MCF 10A (cell line): ENCODE results near the gene AK9. TPM values are rescaled to one million over a fixed set of nuclear protein-coding genes. Genes with fewer than 3 reads are reported as not detected.

Experiments
- BruUV-seq: library from RNA; stranded (reverse); fragments of 400-500 nt; replicated peaks from 2 replicates; lab custom pipeline; 2021; lab: Mats Ljungman, UMichigan
- CTCF ChIA-PET: fragments of 300-600 bp; sonication (Branson Sonifier 250); formaldehyde crosslinking; extraction: SDS; loops from one replicate; lab custom pipeline; 2021; ENCODE audit warnings: antibody characterized with exemption, inconsistent platforms; lab: Yijun Ruan, JAX
- POLR2A ChIA-PET: fragments of 300-600, 350-650 bp; sonication (Branson Sonifier 250); formaldehyde crosslinking; extraction: SDS; loops from one replicate; lab custom pipeline; 2020; ENCODE audit warnings: antibody characterized with exemption, inconsistent platforms; lab: Yijun Ruan, JAX
- DNase-seq: peaks from one replicate; pipeline ENCODE4 v3.0.0-alpha.2; 2018; ENCODE audit not compliant: unreplicated experiment
- H3K27ac Mint-ChIP-seq: one replicate; pipeline ENCODE4 v1.8.0; 2022; ENCODE audit warnings: mild to moderate bottlenecking, low read depth, mixed read lengths; ENCODE audit not compliant: unreplicated experiment
- H3K27me3 Mint-ChIP-seq: one replicate; pipeline ENCODE4 v1.8.0; 2022; ENCODE audit warnings: mixed read lengths; ENCODE audit not compliant: insufficient read depth, unreplicated experiment
- H3K36me3 Mint-ChIP-seq: one replicate; pipeline ENCODE4 v1.8.0; 2022; ENCODE audit warnings: mild to moderate bottlenecking, moderate library complexity, mixed read lengths; ENCODE audit not compliant: insufficient read depth, unreplicated experiment
- H3K4me1 Mint-ChIP-seq: one replicate; pipeline ENCODE4 v1.8.0; 2022; ENCODE audit warnings: mixed read lengths; ENCODE audit not compliant: insufficient read depth, unreplicated experiment
- H3K4me3 Mint-ChIP-seq: one replicate; pipeline ENCODE4 v1.8.0; 2022; ENCODE audit warnings: mild to moderate bottlenecking, moderate library complexity, mixed read lengths; ENCODE audit not compliant: unreplicated experiment
- H3K9me3 Mint-ChIP-seq: one replicate; pipeline ENCODE4 v1.8.0; 2022; ENCODE audit warnings: mixed read lengths; ENCODE audit not compliant: unreplicated experiment
- intact Hi-C: fragments of 100-400 bp; cut with micrococcal nuclease; formaldehyde crosslinking; loops from 2 replicates; pipeline ENCODE4 v1.14.1; 2022
- total RNA-seq: library from RNA; stranded (reverse); gene quantifications from 2 replicates; pipeline ENCODE4 v1.2.3, GENCODE V29; 2022
- TF ChIP-seq, protein P1 (sequence below): fragments of 200-600 bp; IDR thresholded peaks from one replicate; pipeline ENCODE4 v1.8.0; 2022; ENCODE audit warnings: antibody characterized with exemption, mild to moderate bottlenecking; ENCODE audit not compliant: unreplicated experiment

AK9 gene
- total RNA-seq, 1 experiment from 2014 or later, result 4.7 TPM

DNA sequence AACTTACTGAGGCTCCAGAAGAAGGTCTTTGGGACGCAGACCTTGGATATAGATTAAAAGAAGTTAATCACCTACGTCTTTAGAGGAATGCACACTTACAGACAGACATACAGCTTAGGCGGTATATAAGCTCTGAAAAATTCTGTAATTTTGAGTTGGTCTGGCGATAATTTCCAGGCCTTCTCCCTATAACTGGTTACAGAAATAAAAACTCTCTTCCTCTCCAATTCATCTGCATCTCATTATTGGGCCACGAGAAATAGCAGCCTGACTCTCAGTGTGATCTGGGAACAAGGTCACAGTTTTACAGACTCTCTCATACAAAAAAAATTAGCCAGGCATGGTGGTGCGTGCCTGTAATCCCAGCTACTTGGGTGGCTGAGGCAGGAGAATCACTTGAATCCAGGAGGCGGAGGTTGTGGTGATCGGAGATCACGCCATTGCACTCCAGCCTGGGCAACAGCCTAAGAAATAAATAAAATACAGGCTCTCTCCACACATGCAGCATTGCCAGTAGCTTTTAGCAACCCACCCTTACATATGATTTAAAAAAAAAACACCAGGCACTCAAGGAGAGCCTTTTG, 212.7 kb downstream of the AK9 start:
- TF ChIP-seq, protein P1, sequence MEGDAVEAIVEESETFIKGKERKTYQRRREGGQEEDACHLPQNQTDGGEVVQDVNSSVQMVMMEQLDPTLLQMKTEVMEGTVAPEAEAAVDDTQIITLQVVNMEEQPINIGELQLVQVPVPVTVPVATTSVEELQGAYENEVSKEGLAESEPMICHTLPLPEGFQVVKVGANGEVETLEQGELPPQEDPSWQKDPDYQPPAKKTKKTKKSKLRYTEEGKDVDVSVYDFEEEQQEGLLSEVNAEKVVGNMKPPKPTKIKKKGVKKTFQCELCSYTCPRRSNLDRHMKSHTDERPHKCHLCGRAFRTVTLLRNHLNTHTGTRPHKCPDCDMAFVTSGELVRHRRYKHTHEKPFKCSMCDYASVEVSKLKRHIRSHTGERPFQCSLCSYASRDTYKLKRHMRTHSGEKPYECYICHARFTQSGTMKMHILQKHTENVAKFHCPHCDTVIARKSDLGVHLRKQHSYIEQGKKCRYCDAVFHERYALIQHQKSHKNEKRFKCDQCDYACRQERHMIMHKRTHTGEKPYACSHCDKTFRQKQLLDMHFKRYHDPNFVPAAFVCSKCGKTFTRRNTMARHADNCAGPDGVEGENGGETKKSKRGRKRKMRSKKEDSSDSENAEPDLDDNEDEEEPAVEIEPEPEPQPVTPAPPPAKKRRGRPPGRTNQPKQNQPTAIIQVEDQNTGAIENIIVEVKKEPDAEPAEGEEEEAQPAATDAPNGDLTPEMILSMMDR, result no peak
- H3K27me3 Mint-ChIP-seq, result no peaks in the 10 kb centered on the region
- POLR2A ChIA-PET, result interaction anchor here (0.8 kb wide), 1 partner anchor 37 kb away, joined by 3 read pairs; the partner anchor contains the start of gene SMPD2
- H3K36me3 Mint-ChIP-seq, result peaks cover 82% of the 10 kb centered on the region
- BruUV-seq, result no TSS peak
- intact Hi-C loops, result no loop called here
- peak overlapping the region; percentile 61 for H3K4me3 Mint-ChIP-seq
- H3K27ac Mint-ChIP-seq, result peak overlapping the region; percentile 8
- DNase-seq, result no peak
- peaks cover 31% of the 10 kb centered on the region for H3K4me1 Mint-ChIP-seq
- CTCF ChIA-PET, result interaction anchor here (0.5 kb wide), 1 partner anchor 475 kb away, joined by 3 read pairs; no protein-coding TSS in a partner anchor
- no peaks in the 10 kb centered on the region for H3K9me3 Mint-ChIP-seq

DNA sequence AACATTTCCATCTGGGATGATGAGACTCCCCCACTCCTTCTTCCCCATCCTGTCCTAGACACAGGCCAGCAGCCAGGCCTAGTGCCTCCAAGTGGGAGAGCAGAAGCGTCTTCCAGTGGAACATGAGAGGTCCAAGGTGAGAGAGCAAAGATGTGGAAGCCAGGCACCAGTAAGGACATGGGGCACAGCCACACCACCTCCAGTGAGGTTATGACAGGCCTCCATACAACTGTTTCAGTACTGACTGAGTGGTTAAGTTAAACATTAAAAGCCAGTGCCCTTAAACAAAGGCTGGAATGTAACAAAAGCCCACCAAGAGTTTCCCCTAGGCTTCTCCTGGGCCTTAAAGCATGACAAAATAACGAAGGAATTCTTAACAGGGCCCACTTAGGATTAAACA, 213.3 kb downstream of the AK9 start:
- no peak overlapping the region for H3K4me3 Mint-ChIP-seq
- BruUV-seq, result no TSS peak

DNA sequence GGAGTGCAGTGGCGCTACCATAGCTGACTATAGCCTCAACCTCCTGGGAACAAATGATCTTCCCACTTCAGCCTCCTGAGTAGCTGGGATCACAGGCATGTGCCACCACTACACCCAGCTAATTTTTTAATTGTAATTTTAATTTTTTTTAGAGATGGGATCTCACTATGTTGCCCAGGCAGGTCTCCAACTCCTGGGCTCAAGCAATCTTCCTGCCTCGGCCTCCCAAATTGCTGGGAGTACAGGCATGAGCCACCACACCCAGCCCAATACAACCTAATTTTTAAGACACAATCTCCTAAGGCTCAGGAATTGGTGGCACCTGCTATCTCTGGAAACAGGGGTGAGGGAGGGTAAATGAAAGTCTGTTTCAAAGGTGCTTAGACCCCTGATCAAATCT, 213.8 kb downstream of the AK9 start:
- peaks cover 31% of the 10 kb centered on the region for H3K4me1 Mint-ChIP-seq
- no peak overlapping the region for H3K4me3 Mint-ChIP-seq
- H3K27ac Mint-ChIP-seq, result no peak overlapping the region
- H3K27me3 Mint-ChIP-seq, result no peaks in the 10 kb centered on the region
- no peaks in the 10 kb centered on the region for H3K9me3 Mint-ChIP-seq
- DNase-seq, result no peak
- no TSS peak for BruUV-seq
- POLR2A ChIA-PET, result no interaction called here
- CTCF ChIA-PET, result no interaction called here
- H3K36me3 Mint-ChIP-seq, result peaks cover 77% of the 10 kb centered on the region
- TF ChIP-seq, protein P1, result no peak
- intact Hi-C loops, result no loop called here

More for the DNA sequence above, 213.3 kb downstream of the AK9 start:
- ChIA-PET POLR2A (no interaction called here), CTCF (no interaction called here)
- Mint-ChIP-seq H3K27me3 (no peaks in the 10 kb centered on the region), H3K4me1 (peaks cover 31% of the 10 kb centered on the region), H3K36me3 (peaks cover 82% of the 10 kb centered on the region), H3K9me3 (no peaks in the 10 kb centered on the region), H3K27ac (no peak overlapping the region)
- DNase-seq, result no peak
- TF ChIP-seq, protein P1, result no peak
- intact Hi-C loops, result no loop called here

DNA sequence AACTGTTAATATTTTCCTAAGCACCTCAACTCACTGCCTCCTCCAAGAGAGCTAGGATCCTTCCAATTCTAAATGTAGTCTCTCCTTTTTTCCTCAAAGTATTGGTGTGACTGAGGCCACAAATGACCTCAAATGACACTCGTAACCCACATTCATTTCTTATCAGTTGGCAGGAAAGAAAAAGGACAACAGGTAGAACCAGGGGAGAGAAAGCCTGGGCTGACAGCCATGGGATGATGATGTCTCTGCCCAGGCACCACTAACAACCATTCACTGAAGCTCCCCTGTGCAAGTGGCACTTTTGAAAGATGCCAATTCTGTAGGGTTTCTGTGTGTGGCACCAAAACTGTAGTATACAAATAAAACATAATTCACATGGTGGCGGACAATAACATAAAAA, 215.4 kb downstream of the AK9 start:
- DNase-seq, result no peak
- Mint-ChIP-seq H3K9me3 (no peaks in the 10 kb centered on the region), H3K4me3 (no peak overlapping the region), H3K36me3 (peaks cover 61% of the 10 kb centered on the region), H3K4me1 (peaks cover 21% of the 10 kb centered on the region), H3K27ac (no peak overlapping the region), H3K27me3 (no peaks in the 10 kb centered on the region)
- TF ChIP-seq, protein P1, result no peak
- CTCF ChIA-PET, result interaction anchor here (0.6 to 1.3 kb wide), 2 partner anchors 10 to 406 kb away, joined by 3 to 4 read pairs; no protein-coding TSS in a partner anchor
- POLR2A ChIA-PET, result no interaction called here
- no TSS peak for BruUV-seq
- intact Hi-C loops, result no loop called here
